Epithelial cell of esophagus (primary cell): ENCODE data around the gene KCNJ16.

Experiments
- DNase-seq: peaks from one replicate; pipeline ENCODE4 v3.0.0; 2010; ENCODE audit warnings: low read depth
- H3K4me3 ChIP-seq: 2 replicates; pipeline ENCODE4 v1.5.1; 2011; ENCODE audit warnings: mild to moderate bottlenecking, low read length, control low read depth
- TF ChIP-seq, protein P1 (sequence below): IDR thresholded peaks from 2 replicates; pipeline ENCODE4 v1.5.1; 2011; ENCODE audit warnings: low read depth, mild to moderate bottlenecking, low read length, control low read depth, inconsistent platforms; ENCODE audit not compliant: insufficient read depth; ENCODE audit errors: missing control alignments

Gene KCNJ16

GRCh38 chr17:70074236-70074830 is 692 bp upstream of the KCNJ16 start:
- no peak overlapping the region for H3K4me3 ChIP-seq
- no peak for DNase-seq

DNA sequence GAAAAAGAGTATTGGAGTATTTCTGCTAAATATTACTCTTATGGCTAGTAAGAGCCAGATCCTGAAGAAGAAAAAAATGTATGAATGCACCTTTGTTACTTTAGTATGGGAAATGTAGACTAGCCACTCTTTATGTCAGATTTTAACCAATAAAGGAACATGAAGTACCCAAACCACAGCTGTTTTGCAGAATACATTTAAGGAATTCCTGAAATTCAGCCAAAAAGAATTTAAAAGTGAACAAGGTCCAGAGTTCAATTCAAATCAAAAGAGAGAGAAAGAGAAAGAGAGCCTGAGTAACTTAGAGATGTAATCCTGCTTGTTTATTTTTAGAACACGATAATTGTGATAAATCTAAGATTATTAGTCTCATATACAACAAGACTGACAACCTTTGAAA is 1.2 kb downstream of the KCNJ16 start:
- TF ChIP-seq, protein P1, sequence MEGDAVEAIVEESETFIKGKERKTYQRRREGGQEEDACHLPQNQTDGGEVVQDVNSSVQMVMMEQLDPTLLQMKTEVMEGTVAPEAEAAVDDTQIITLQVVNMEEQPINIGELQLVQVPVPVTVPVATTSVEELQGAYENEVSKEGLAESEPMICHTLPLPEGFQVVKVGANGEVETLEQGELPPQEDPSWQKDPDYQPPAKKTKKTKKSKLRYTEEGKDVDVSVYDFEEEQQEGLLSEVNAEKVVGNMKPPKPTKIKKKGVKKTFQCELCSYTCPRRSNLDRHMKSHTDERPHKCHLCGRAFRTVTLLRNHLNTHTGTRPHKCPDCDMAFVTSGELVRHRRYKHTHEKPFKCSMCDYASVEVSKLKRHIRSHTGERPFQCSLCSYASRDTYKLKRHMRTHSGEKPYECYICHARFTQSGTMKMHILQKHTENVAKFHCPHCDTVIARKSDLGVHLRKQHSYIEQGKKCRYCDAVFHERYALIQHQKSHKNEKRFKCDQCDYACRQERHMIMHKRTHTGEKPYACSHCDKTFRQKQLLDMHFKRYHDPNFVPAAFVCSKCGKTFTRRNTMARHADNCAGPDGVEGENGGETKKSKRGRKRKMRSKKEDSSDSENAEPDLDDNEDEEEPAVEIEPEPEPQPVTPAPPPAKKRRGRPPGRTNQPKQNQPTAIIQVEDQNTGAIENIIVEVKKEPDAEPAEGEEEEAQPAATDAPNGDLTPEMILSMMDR = no peak
- no peak for DNase-seq
- H3K4me3 ChIP-seq = no peak overlapping the region

More at GRCh38 chr17:70074236-70074830, 692 bp upstream of the KCNJ16 start:
- TF ChIP-seq, protein P1 = no peak

DNA sequence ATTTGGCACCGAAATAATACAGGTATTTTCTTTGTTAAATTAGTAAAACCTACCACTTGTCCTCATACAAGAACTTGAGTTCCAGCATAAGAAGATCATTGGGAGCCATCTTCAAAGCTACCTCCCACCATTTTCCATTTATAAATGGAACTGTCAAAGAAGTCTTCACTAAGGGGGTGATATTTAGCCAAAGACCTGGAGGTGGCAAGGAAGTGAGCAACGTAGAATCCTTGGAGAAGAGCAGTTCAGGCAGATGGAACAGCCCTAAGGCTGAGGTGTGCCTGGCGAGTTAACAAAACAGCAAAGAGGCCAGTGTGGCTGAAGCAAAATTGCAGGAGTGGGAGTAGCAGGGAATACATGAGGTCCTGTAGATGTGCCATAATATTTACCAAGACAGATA is 1.8 kb downstream of the KCNJ16 start:
- DNase-seq = no peak
- no peak overlapping the region for H3K4me3 ChIP-seq
- TF ChIP-seq, protein P1 = no peak

DNA sequence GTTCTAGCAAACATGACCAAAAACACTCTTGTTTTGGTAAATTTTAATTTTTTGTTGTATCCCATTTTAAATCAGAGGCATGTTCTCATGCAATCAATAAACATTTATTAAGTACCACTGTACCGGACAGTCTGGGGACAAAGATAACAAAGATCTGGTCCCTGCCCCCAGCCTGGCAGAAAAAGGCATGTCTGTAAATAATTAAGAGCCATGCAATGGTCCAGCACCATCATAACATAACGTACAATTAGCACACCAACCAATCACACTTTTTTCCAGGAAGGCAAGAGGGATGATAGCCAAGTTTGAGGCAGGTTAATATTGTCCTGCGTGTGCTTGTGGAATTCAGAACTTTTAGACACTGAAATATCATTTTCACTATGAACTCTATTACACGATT is 3.5 kb downstream of the KCNJ16 start:
- DNase-seq = no peak
- TF ChIP-seq, protein P1 = no peak
- no peak overlapping the region for H3K4me3 ChIP-seq

- TF ChIP-seq, protein P1 = no peak
- DNase-seq = no peak
- H3K4me3 ChIP-seq = no peak overlapping the region
Measured at GRCh38 chr17:70078994-70079531, 4.0 kb downstream of the KCNJ16 start.

GRCh38 chr17:70080541-70081347 is 5.7 kb downstream of the KCNJ16 start:
- no peak for DNase-seq
- no peak overlapping the region for H3K4me3 ChIP-seq
- TF ChIP-seq, protein P1 = no peak
